ENCODE data around the gene PRX.

GRCh38 chr19:40397568-40397906 is 15.6 kb downstream of the PRX start:
- TF ChIP-seq CTCF (IDR thresholded peaks at IDR 0.05 in 2 of 3, conservative IDR thresholded peaks at IDR 0.05 in 1 of 3; ENCODE audit: borderline replicate concordance in 1 of 3, insufficient read depth in 1 of 3, low read depth in 2 of 3, low read length in 2 of 3) (no peak), POLR2AphosphoS5 (IDR thresholded peaks at IDR 0.05; ENCODE audit: low read depth, low read length) (no peak)
- TF ChIP-seq, protein P1, sequence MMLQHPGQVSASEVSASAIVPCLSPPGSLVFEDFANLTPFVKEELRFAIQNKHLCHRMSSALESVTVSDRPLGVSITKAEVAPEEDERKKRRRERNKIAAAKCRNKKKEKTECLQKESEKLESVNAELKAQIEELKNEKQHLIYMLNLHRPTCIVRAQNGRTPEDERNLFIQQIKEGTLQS (IDR thresholded peaks at IDR 0.05) = no peak
